HG03066 (cell line): ENCODE measurements around the gene RUNX3.
"Not testable (repeated sequence)": the region's sequence is repeated elsewhere in the genome, so short reads cannot be mapped to it uniquely, and the experiment has no call there.

Experiments used
- ATAC-seq: cut with Tn5 transposase; IDR thresholded peaks from one replicate; pipeline ENCODE4 v1.9.1; 2021; ENCODE audit warnings: low read depth; ENCODE audit not compliant: unreplicated experiment

RUNX3 gene

DNA sequence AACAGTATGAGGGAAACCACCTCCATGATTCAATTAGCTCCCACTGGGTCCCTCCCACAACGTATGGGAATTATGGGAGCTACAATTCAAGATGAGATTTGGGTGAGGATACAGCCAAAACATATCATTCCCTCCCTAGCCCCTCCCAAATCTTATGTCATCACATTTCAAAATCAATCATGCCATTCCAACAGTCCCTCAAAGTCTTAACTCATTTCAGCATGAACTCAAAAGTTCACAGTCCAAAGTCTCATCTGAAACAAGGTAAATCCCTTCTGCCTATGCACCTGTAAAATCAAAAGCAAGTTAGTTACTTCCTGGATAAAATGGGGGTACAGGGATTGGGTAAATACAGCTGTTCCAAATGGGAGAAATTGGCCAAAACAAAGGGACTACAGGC, 38.7 kb downstream of the RUNX3 start:
- not testable (repeated sequence) for ATAC-seq

DNA sequence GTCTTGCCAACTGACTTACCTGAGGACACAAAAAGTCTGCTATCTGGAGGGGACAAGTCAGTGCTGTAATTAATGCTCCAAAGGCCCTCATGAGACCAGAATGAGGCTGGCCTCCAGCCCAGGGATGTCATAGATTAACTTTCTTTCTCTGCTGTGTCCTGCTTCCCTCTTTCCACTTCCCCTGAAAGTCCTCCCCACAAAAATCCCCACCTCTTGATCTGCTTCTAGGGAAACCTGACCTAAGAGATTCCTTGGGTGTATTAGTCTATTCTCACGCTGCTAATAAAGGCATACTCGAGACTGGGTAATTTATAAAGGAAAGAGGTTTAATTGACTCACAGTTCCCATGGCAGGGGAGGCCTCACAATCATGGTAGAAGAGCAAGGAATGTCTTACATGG, 39.2 kb downstream of the RUNX3 start:
- no peak for ATAC-seq

DNA sequence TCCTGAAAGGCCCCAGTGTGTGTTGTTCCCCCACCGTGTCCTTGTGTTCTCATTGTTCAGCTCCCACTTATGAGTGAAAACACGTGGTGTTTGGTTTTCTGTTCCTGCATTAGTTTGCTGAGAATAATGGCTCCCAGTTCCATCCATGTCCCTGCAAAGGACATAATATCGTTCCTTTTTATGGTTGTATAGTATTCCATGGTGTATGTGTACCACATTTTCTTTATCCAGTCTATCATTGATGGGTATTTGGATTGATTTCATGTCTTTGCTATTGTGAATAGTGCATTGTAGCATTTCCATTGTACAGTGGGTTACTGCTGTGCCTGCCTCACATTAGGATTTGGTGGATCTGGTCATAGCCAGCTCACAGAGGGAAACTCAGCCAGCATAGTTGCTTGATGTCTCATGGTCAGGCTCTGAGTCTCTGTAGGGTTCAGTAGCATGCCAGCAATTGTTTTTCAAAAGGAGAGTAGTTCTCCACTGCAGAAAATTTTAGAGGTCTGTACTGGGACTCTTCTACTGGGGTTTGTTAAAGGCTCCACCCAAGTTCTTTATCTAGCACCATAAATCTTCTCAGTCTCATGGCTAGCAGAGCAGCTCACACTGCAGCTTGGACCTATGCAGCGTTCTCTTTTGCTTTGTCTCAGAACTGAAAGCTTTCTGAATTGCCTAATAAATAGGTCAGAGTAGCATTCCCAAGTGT, 41.0 kb downstream of the RUNX3 start:
- no peak for ATAC-seq

DNA sequence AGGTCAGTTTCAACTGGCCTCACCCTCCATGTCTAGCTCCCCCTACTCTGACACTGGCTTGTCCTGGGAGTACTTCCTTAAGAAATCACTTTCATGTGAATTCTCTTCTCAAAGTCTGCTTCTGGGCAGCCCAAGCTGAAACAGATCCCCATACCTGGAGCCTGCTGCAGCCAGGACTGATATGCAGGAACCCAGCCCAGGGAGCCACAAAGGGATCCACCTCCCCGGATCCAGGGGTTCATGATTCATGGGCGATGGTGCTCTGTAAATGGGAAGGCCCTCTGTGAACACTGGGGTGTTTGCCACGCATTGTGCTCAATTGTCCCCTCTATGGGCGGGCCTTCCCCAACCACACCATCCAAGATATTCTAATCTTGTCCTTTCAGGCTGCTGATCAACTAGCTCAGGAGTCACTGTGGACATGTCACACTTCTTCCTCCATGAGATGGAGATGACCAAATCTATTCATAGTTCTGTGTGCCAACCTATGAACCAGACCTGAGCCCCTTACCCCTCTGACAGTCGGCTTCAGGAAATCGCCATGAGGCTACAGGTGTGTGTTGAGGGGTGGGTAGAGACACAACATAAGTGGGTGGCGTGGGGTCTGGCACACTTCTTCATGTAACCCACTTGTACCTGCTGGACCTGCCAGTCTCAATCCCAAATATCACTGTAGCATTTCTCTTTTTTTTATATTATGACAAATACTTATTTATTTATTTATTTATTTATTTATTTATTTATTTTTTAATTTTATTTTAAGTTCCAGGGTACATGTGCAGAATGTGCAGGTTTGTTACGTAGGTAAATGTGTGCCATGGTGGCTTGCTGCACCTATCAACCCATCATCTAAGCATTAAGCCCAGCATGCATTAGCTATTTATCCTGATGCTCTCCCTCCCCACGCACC, 41.8 kb downstream of the RUNX3 start:
- ATAC-seq = no peak

GRCh38 chr1:24886241-24886640, 43.8 kb downstream of the RUNX3 start:
- no peak for ATAC-seq

GRCh38 chr1:24884751-24885150, 45.3 kb downstream of the RUNX3 start:
- ATAC-seq = no peak

DNA sequence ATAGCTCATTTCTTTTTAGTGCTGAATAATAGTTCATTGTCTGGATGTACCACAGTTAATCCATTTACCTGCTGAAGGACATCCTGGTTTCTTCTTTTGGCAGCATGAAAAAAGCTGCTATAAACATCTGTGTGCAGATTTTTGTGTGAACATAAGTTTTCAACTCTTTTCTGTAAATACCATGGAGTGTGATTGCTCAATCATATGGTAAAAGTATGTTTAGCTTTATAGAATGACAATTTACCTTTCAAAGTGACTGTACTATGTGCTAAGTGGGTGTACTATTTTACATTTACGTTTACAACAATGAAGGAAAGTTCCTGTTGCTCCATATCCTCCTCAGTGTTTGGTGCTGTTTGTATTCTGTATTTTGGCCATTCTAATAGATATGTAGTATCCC, 49.0 kb downstream of the RUNX3 start:
- no peak for ATAC-seq

DNA sequence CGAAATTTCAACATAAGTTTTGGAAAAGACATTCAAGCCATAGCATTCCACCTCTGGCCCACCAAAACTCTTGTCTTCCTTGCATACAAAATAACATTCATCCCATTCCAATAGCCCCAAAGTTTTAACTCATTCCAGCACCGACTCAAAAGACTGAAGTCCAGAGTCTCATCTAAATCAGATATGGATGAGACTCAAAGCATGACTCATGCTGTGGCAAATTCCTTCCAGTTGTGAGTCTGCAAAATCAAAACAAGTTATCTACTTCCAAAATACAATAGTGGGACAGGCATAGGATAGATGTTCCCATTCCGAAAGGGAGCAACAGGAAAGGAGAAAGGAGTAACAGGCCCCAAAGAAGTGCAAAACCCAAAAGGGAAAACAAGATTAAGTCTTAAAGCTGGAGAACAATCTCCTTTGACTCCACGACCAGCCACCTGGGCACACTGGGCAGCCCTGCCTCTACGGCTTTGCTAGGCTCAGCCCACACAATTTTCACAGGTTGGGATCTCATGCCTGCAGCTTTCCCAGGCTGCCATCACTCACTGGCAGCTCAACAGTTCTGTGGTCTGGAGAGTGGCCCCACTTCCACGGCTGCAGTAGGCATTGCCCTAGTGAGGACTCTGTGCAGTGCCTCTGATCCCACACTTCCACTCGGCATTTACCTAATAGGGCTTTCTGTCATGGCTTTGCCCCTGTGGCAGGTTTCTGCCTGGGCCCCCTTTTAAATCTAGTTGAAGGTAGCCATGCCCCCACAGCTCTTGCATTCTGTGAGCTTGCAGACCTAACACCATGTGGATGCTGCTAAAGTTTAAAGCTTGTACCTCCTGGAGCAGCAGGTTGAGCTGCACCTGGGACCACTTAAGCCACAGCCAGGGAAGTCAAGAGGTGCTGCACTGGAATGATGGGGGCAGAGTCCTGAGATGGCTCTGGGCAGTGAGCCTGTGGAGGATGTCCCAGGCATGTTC, 51.0 kb downstream of the RUNX3 start:
- ATAC-seq = no peak

DNA sequence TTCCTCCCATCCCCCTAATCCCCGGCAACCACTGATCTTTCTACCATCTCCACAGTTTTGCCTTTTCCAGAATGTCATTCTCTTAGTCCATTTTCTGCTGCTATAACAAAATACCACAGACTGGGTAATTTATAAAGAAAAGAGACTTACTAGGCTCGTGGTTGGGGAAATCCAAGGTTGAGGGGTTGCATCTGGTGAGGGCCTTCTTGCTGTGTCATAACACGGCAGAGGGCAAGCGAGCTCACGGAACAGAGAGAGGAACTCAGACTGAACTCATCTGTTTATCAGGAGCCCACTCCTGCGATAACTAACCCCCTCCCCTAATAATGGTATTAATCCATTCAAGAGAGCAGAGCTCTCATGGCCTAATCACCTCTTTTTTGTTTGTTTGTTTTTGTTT, 52.0 kb downstream of the RUNX3 start:
- no peak for ATAC-seq

GRCh38 chr1:24875991-24876506, 54.0 kb downstream of the RUNX3 start:
- no peak for ATAC-seq

DNA sequence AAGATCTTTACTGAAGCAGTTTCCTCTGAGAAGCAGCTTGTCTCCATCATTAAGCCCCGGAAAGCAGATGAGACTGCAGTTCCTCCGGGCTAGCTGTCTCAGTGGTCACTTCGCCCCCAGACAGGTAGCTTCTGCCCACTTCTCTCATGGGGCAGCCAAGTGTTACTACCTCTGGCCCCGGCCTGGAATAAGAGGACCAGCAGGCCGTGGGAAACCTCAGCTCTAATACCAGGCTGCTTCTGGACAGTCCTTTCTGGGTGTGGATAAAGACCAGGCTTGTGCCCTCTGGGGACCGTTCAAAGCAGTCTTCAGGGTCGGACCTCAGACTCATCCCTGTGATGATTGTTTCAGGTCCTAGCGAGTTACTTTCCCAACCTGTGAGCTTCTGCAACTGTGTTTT, 54.8 kb downstream of the RUNX3 start:
- no peak for ATAC-seq

DNA sequence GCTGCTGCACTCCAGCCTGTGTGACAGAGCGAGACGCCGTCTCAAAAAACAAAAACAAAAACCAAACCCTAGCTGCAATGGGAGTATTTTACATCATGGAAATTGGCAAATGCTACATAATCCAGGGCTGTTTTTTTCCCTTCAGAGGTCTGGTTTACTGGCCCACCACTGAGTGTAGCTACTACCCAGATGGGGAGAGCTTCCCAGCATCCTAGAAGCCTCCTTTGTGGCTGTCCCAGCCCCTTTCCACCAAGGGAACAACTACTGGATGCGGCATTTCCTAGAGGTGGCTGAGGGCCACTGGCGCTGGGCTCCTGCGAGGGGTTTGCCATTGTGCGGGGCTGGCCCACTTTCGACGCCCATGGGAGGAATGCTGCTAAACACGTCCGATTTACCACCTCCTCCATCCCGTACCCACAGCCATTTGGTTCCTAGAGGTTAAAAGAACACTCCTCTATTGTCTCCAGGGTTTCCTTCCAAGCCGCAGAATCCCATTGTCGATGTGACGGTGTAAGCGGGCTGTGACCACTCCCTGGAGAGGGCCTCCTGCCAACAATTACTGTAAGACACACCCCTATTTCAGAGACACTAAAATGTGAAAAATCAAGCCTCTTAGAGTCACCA, 55.4 kb downstream of the RUNX3 start:
- ATAC-seq = no peak

DNA sequence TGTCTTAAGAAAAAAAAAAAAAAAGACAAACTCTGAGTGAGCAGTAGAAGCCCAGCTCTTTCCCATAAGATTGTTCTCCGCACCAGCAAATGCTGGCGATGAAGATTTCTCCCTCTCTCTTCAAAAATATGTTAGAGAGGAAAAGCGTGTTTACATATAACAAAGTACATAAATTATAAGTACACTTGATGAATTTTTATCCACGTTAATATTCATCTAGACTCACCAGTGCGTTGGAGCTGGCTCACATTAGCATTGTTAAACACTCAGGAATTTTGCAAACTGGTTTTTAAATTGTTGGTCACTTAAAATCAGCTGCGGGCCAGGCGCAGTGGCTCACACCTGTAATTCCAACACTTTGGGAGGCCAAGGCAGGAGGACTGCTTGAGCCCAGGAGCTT, 56.0 kb downstream of the RUNX3 start:
- no peak for ATAC-seq

DNA sequence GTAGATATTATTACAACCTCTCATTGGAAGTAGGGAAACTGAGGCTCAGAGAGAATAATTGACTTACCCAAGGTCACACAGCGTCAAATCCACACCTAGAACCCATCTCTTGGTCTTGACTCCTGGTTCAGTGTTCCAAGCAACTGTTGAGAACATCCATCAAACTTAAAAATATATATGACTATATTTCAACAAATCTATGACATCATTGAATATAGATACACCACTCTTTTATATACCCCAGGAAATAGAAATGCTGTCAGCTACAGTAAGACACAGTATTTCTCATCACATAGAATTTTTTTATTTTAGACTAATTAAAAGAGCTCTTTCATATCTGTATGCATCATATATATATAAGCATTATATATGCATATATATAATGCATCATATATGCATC, 56.9 kb downstream of the RUNX3 start:
- no peak for ATAC-seq

DNA sequence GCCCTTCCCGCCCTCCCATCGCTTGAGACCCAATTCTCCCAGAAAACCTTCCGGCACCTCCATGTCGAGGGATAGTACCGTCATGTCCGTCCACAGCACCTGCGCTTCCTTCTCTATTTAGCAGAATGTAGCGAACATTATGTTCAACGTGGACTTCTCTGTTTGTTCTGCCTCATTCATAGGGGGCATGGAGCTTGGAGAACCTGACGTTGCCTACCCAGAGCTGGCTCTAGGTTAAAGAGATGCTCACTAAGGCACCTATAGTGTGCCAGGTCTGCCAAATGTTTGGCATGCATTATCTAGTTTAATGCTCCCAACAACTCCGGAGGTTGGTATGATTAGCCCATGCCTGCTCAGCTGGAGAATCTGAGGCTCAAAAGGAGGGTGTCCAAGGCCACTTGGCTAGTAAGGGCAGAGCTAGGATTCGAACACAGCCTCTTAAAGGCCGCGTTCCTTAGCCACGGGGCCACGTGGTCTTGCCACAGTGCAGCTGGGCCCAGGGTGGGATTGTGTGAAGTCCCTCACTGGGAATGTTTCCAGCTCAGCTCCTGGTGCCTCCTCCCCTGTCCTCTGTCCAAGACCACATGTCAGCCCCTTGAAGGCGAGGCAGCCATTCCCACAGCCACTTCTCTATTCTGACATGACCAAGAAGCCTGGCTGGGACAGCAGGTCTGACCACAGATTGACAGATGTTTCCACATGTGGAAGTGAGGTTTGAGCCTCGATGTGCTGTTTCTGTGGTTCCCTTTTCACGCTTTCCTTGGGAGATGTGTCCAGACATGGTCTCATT, 57.8 kb downstream of the RUNX3 start:
- ATAC-seq = no peak

GRCh38 chr1:24871306-24871901, 58.7 kb downstream of the RUNX3 start:
- no peak for ATAC-seq

DNA sequence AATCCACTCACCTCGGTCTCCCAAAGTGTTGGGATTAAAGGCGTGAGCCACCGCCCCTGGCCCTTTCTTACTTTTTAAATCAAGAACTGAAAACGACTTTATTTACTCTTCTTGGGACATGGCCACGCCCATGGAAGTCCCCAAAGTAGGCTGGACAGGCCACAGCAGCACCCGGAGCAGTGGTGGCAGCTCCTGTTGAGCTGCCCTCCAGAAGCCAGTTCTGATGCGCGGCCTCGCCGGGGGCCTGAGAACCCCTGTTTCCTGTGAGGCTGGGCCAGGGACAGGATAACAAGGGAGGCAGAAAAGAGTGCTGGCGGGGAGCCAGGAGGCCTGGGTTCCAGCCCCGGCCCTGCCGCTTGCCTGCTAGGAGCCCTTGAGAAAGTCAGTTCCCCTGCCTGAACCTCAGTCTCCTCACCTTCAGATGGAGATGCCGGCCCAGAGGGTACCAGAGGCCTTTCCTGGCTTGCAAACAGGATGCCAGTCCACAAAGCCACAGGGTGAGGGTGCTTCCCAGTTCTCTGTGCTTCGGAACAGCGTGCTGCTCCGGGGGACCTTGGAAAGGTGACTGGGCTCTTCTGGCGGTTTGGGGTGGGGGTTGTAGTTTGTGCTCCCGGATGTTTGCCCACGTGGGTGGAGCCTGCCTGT, 59.4 kb downstream of the RUNX3 start:
- no peak for ATAC-seq

DNA sequence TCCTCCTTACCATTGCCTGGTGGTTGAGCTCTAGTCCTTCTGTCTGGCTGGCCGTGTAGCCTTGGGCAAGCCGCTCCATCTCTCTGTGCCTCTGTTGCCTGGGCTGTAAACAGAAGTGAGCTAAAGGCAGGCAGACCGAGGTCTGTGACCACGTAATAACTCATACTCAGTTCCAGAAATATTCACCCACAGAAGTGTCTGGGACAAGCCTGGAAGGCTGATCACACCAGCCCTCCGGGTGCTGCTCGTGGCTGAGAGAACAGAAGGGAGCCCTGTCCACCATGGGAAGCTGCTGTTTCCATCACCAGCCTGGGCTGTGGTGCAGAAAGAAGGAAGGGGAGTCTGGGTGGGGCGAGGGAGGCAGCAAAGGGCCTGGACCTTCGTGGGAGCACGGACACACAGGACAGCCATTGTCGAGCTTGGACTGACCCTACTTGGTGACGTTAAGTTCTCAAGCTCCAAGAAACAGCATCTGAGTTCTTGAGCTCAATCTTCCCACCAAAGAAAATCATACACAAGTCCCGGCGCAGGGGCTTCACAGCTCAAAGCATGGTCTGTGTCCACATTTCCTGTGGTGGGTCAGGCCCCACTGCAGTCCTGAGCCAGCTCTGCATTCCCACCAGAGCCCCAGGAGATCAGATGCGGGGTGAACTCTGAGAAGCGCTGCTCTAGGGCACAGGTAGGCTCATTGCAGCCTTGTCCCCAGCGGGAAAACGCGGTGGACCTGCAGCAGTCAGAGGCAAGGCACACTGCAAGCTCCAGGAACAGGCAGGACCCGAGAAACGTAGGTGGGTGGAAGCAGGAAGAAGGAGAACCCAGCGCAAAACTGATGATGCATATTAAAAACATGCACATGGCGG, 61.8 kb downstream of the RUNX3 start:
- no peak for ATAC-seq
